A673 (cell line): ENCODE measurements around the gene RTN4RL1.

Experiments used
- EZH2 ChIP-seq: fragments of 200-600 bp; sonication (generic); IDR thresholded peaks from 2 replicates; pipeline ENCODE4 v1.6.1; 2017; ENCODE audit warnings: borderline replicate concordance, low read depth, mild to moderate bottlenecking, mixed read lengths, antibody characterized with exemption, low read length; ENCODE audit not compliant: poor library complexity, severe bottlenecking
- TF ChIP-seq, protein P1 (sequence below): fragments of 300-800, 200-600 bp; sonication (generic); conservative IDR thresholded peaks from 2 replicates; pipeline ENCODE4 v1.5.1; 2017; ENCODE audit warnings: low read depth, mild to moderate bottlenecking, antibody characterized with exemption, low read length, moderate library complexity, mixed read lengths

DNA sequence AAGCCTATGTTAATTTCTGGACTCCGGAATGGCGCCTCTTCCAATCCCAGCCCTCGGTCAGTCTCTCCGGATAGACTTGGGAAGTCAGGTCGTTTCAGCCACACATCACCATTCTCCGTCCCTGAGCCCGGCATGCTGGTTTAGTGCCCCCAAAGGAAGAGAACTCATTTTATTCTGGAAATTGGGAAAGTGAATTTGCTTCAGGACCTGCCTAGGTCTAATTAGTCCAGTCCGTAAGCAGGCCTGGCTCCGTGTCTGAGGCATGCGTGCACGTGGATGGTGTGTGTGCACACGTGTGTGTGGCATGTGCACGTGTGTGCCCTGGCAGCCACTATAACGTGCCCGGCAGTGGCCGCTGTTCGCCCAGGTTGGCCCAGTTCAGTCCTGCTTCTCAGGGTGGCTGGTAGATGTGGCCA, 117.9 kb downstream of the RTN4RL1 start:
- no peak for TF ChIP-seq EZH2
- TF ChIP-seq, protein P1, sequence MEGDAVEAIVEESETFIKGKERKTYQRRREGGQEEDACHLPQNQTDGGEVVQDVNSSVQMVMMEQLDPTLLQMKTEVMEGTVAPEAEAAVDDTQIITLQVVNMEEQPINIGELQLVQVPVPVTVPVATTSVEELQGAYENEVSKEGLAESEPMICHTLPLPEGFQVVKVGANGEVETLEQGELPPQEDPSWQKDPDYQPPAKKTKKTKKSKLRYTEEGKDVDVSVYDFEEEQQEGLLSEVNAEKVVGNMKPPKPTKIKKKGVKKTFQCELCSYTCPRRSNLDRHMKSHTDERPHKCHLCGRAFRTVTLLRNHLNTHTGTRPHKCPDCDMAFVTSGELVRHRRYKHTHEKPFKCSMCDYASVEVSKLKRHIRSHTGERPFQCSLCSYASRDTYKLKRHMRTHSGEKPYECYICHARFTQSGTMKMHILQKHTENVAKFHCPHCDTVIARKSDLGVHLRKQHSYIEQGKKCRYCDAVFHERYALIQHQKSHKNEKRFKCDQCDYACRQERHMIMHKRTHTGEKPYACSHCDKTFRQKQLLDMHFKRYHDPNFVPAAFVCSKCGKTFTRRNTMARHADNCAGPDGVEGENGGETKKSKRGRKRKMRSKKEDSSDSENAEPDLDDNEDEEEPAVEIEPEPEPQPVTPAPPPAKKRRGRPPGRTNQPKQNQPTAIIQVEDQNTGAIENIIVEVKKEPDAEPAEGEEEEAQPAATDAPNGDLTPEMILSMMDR, result no peak
